Fibroblast of the aortic adventitia (primary cell): ENCODE measurements around the gene MALRD1. TPM values are rescaled to one million over a fixed set of nuclear protein-coding genes. Genes with fewer than 3 reads are reported as not detected.

Source experiments
- DNase-seq: peaks from one replicate; pipeline ENCODE4 v3.0.0-alpha.2; 2010; ENCODE audit warnings: low read depth
- H3K4me3 ChIP-seq: 2 replicates; pipeline ENCODE4 v1.5.1; 2011; ENCODE audit warnings: low read depth, mild to moderate bottlenecking, control low read depth, low read length, moderate library complexity
- CTCF ChIP-seq: IDR thresholded peaks from 2 replicates; pipeline ENCODE4 v1.5.1; 2011; ENCODE audit warnings: mild to moderate bottlenecking, low read length, control low read depth, inconsistent platforms; ENCODE audit not compliant: insufficient read depth
- total RNA-seq: library from RNA; depleted of rRNA; stranded (reverse); fragments of >200 nt; gene quantifications from 2 replicates; pipeline ENCODE4 v1.2.3, GENCODE V29; 2012; ENCODE audit warnings: low replicate concordance

Gene MALRD1
- total RNA-seq, 1 donor, result 0.36 TPM

GRCh38 chr10:19021162-19021561 is 27.4 kb upstream of the MALRD1 start:
- no peak overlapping the region for H3K4me3 ChIP-seq
- no peak for DNase-seq
- no peak for TF ChIP-seq CTCF

GRCh38 chr10:19024611-19025010 is 24.0 kb upstream of the MALRD1 start:
- TF ChIP-seq CTCF, result no peak
- DNase-seq, result no peak

GRCh38 chr10:19031763-19032162 is 16.8 kb upstream of the MALRD1 start:
- TF ChIP-seq CTCF, result no peak
- no peak overlapping the region for H3K4me3 ChIP-seq
- DNase-seq, result peak; percentile 44

More at GRCh38 chr10:19024611-19025010, 24.0 kb upstream of the MALRD1 start:
- no peak overlapping the region for H3K4me3 ChIP-seq

GRCh38 chr10:19033741-19034140 is 14.9 kb upstream of the MALRD1 start:
- no peak for TF ChIP-seq CTCF

GRCh38 chr10:19041171-19041570 is 7.4 kb upstream of the MALRD1 start:
- TF ChIP-seq CTCF, result no peak
- no peak overlapping the region for H3K4me3 ChIP-seq
- no peak for DNase-seq

More at GRCh38 chr10:19033741-19034140, 14.9 kb upstream of the MALRD1 start:
- H3K4me3 ChIP-seq, result no peak overlapping the region
- DNase-seq, result no peak

GRCh38 chr10:19043431-19043830 is 5.2 kb upstream of the MALRD1 start:
- DNase-seq, result no peak
- no peak for TF ChIP-seq CTCF
- no peak overlapping the region for H3K4me3 ChIP-seq

GRCh38 chr10:19046679-19047078 is 1.9 kb upstream of the MALRD1 start:
- TF ChIP-seq CTCF, result no peak
- no peak for DNase-seq
- H3K4me3 ChIP-seq, result no peak overlapping the region
